Right lobe of liver (tissue), 4 donors: Measurements from ENCODE around the gene CCNB1.

Experiments used
- CTCF ChIP-seq, 4 donors: fragments of 200-600 bp in 3 of 4; fragments of 450-650 bp in 1 of 4; IDR thresholded peaks; one replicate each; pipeline versions ENCODE4 v1.5.1 to v1.8.0; 2016 to 2022; ENCODE audit warnings: antibody characterized with exemption in 4 of 4, mild to moderate bottlenecking in 2 of 4
- POLR2A ChIP-seq: fragments of 450-650 bp; IDR thresholded peaks from one replicate; pipeline ENCODE4 v1.6.1; 2017; ENCODE audit warnings: antibody characterized with exemption, mild to moderate bottlenecking
- donor health status: DM: no; HTN: no; CAD: no.
- donor health status: DM: no; HTN: no; CAD: no.
- donor health status: DM: no; HTN: yes; CAD: no.

- TF ChIP-seq CTCF (IDR thresholded peaks at IDR 0.05) (no peak), POLR2A (no peak)
These were observed 46.7 kb downstream of the CCNB1 start for GRCh38 chr5:69213513-69214215.
